NCI-H146 (cell line): ENCODE measurements around the gene DUSP19.
A peak's percentile ranks its signal among the peaks of the same experiment; 100 is the strongest.

Source experiments
- DNase-seq: peaks from one replicate; lab custom pipeline; 2025; lab: John Stamatoyannopoulos, UW

The DUSP19 gene

GRCh38 chr2:183125659-183126341 lies 47.3 kb downstream of the DUSP19 start:
- peak; percentile 19 for DNase-seq

- DNase-seq, result no peak
These were observed 48.1 kb downstream of the DUSP19 start for GRCh38 chr2:183126635-183127034.

GRCh38 chr2:183134016-183134415 lies 55.5 kb downstream of the DUSP19 start:
- no peak for DNase-seq

GRCh38 chr2:183148955-183149354 lies 70.4 kb downstream of the DUSP19 start:
- no peak for DNase-seq

GRCh38 chr2:183149489-183149888 lies 70.9 kb downstream of the DUSP19 start:
- DNase-seq, result no peak
